GM10248 (cell line): ENCODE measurements around the gene TRERF1.

Experiments
- CTCF ChIA-PET: fragments of 300-600 bp; sonication (Branson Sonifier 250); formaldehyde crosslinking; extraction: SDS; loops from one replicate; lab custom pipeline; 2021; ENCODE audit warnings: antibody characterized with exemption; lab: Yijun Ruan, JAX
- POLR2A ChIA-PET: fragments of 350-650 bp; sonication (Branson Sonifier 250); formaldehyde crosslinking; extraction: SDS; loops from one replicate; lab custom pipeline; 2020; ENCODE audit warnings: antibody characterized with exemption; lab: Yijun Ruan, JAX
- DNase-seq: peaks from one replicate; pipeline ENCODE4 v3.0.0; 2012; ENCODE audit errors: extremely low spot score
- TF ChIP-seq, protein P1 (sequence below): IDR thresholded peaks from 2 replicates; pipeline ENCODE4 v1.5.1; 2012; ENCODE audit warnings: mild to moderate bottlenecking, low read depth; ENCODE audit errors: extremely low read depth, missing control alignments, control extremely low read depth

The TRERF1 gene

DNA sequence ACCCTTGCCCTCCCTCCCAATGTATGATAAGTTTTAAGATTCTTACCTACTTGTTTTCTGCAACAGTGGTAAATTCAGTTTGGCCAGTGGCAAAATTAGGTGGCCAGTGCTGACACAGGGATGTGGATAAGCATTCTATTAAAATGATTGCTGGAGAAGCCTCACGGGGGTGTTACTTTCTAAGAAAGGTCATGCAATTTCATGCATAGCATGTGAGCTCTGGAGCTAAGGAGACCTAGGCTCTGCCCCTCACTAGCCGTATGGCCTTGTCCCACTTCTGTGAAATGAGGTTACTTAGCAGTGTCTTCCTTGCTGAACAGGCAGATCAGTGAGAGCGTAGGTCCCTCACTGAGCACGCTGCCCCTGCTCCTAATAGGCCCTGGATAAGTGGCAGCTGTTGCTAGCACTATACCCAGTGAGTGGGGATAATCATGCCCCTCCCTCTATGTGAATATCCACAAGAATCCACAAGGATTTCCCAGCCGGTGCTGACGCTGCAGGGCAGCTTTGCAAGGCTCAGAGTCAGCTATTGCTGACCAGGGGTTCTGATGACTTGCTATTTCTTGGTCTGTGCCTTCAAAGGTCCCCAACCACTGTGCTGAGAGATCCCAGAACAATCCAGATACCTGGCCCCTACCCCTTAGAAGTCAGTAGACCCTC lies 147.5 kb downstream of the TRERF1 start:
- CTCF ChIA-PET, result interaction anchor here (1.3 to 2.6 kb wide), 4 partner anchors 10 to 244 kb away, joined by 3 to 9 read pairs (median 6); no protein-coding TSS in a partner anchor

DNA sequence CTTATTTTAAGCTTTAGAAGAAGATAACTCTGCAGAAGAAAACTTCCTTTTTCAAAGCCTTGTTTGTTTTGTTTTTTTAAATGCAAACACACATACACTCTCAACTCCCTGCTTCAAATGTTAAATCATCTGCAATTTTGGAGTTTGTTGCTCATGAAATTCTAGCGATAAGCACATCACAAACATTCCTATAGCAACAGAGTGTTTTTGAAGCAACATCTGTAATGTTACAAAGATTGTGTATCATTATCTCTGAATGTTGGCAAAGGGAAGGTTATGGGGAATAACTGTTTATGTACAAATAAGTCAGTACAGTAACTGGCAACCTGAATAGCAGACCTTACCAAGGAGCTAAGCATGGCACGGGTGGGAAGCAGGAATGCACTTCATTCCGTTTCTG lies 149.3 kb downstream of the TRERF1 start:
- POLR2A ChIA-PET, result no interaction called here
- DNase-seq, result no peak
- CTCF ChIA-PET, result interaction anchor here (0.9 to 2.2 kb wide), 5 partner anchors 11 to 245 kb away, joined by 3 to 13 read pairs (median 3); no protein-coding TSS in a partner anchor
- TF ChIP-seq, protein P1, sequence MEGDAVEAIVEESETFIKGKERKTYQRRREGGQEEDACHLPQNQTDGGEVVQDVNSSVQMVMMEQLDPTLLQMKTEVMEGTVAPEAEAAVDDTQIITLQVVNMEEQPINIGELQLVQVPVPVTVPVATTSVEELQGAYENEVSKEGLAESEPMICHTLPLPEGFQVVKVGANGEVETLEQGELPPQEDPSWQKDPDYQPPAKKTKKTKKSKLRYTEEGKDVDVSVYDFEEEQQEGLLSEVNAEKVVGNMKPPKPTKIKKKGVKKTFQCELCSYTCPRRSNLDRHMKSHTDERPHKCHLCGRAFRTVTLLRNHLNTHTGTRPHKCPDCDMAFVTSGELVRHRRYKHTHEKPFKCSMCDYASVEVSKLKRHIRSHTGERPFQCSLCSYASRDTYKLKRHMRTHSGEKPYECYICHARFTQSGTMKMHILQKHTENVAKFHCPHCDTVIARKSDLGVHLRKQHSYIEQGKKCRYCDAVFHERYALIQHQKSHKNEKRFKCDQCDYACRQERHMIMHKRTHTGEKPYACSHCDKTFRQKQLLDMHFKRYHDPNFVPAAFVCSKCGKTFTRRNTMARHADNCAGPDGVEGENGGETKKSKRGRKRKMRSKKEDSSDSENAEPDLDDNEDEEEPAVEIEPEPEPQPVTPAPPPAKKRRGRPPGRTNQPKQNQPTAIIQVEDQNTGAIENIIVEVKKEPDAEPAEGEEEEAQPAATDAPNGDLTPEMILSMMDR, result no peak

More for the DNA sequence above, 147.5 kb downstream of the TRERF1 start:
- DNase-seq, result no peak
- POLR2A ChIA-PET, result no interaction called here
- TF ChIP-seq, protein P1, result no peak

DNA sequence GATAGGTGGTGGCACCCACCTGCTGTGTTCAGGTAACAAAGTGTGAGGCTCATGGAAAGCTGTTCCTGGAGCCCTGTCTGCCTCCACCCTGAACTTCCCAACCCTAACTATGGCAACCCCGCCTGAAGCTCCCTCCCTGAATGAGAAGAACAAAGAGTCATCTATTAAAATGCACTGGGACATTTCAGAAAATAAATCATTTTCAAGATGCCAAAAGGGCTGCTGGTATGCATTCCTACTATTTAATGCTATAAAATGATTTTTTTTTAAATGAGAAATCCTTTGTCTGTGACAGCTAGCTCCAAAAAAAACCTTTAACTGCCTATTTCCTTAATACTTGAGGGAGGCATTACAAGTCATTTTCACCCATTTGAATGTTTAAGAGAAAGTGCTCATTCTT lies 149.7 kb downstream of the TRERF1 start:
- ChIA-PET CTCF (interaction anchor here (0.9 to 2.2 kb wide), 6 partner anchors 8 to 246 kb away, joined by 3 to 13 read pairs (median 4); no protein-coding TSS in a partner anchor), POLR2A (no interaction called here)
- DNase-seq, result no peak
- TF ChIP-seq, protein P1, result no peak

DNA sequence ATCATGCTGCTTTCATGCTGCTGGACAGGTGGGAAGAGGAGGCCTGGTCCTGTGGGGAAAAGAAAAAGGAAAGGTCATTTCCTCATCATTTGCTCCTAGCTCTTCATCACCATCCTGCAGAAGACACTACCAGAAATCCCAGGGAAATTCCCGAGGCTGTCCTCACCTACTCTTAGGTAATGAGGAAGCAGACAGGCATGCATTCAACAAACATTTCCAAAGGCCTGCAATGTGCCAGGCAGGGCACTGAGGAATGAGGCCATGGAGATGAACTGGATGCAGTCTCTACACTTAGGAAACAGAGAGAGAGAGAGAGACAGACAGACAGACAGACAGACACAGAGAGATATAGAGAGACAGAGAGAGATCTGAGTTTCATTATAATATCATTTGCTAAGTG lies 151.0 kb downstream of the TRERF1 start:
- POLR2A ChIA-PET, result no interaction called here
- TF ChIP-seq, protein P1, result no peak
- no peak for DNase-seq
- CTCF ChIA-PET, result interaction anchor here (0.7 to 1.6 kb wide), 3 partner anchors 9 to 247 kb away, joined by 3 to 4 read pairs (median 4); no protein-coding TSS in a partner anchor

DNA sequence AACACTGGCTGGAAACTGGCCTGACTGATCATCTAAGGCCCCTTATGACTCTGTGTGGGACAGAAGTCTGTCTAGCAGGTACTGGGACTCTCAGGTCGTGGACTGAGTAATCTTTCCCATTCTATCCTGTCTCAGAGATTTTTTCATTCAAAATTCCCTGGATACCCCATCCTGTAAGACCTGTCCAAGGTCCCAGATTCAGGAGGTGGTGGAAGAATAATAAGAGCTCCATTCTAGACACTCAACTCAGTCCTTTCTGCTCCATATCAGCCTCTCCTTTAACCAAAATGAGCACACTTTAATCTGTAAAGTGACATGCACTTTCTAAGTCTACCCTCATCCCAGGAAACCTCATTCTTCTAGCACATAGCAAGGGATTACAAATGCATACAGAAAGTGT lies 151.5 kb downstream of the TRERF1 start:
- DNase-seq, result no peak
- ChIA-PET CTCF (interaction anchor here (0.7 to 1.6 kb wide), 3 partner anchors 9 to 247 kb away, joined by 3 to 4 read pairs (median 4); no protein-coding TSS in a partner anchor), POLR2A (no interaction called here)
- TF ChIP-seq, protein P1, result no peak

DNA sequence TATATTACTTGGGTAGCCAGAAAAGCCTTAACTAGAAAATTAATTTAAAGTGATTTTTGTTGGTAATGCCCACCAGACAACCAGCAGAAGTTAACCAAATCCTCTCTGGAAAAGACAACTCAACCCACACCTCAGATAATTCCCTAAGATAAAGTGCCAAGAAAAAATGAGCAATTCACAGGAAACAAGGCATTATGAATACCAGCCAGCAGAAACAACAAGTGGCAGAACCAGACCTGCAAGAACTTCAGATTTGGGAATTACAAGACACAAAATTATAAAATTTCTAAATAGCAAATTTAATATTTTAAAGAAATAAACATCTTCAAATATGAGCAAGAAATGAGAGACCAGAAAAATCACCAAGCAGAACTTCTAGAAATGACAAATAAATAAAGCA lies 154.1 kb downstream of the TRERF1 start:
- CTCF ChIA-PET, result interaction anchor here (2.2 kb wide), 1 partner anchor 11 kb away, joined by 7 read pairs; no protein-coding TSS in a partner anchor

More for the DNA sequence above, 154.1 kb downstream of the TRERF1 start:
- POLR2A ChIA-PET, result no interaction called here
- DNase-seq, result no peak
- TF ChIP-seq, protein P1, result no peak
